ENCODE results near the gene CD38.

GRCh38 chr4:15805583-15806517 is 27.7 kb downstream of the CD38 start:
- TF ChIP-seq CTCF (IDR thresholded peaks at IDR 0.05) (peak; percentile 52 to 65 (median 60)), POLR2A (IDR thresholded peaks at IDR 0.05) (no peak)
